Lung (tissue), 12 donors: Measurements from ENCODE around the gene CLCNKA. TPM values are rescaled to one million over a fixed set of nuclear protein-coding genes. Genes with fewer than 3 reads are reported as not detected.
"Not testable (repeated sequence)": the region's sequence is repeated elsewhere in the genome, so short reads cannot be mapped to it uniquely, and the experiment has no call there.

Experiments
- ATAC-seq: fragments of 200-7000 bp; cut with Tn5 transposase; one replicate; pipeline ENCODE4 v1.9.1; 2020; ENCODE audit warnings: moderate number of reproducible peaks; ENCODE audit not compliant: insufficient read depth, low FRiP score
- DNase-seq, 3 donors: peaks; one replicate each; pipeline ENCODE4 v3.0.0-alpha.2; 2013 to 2017
- H3K27ac ChIP-seq, 2 donors: one replicate each; pipeline ENCODE4 v1.5.1; 2013; ENCODE audit warnings: mild to moderate bottlenecking in 2 of 2, moderate library complexity in 2 of 2, control low read depth in 1 of 2, inconsistent platforms in 1 of 2, low read depth in 1 of 2, low read length in 1 of 2
- H3K27me3 ChIP-seq, 3 donors: one replicate each; pipeline ENCODE4 v1.5.1; 2013; ENCODE audit warnings: low read length in 2 of 3; ENCODE audit not compliant: control insufficient read depth in 3 of 3, insufficient read depth in 3 of 3
- H3K36me3 ChIP-seq, 4 donors: one replicate each; pipeline ENCODE4 v1.5.1; 2013; ENCODE audit warnings: low read length in 4 of 4, mild to moderate bottlenecking in 1 of 4, moderate library complexity in 1 of 4; ENCODE audit not compliant: control insufficient read depth in 4 of 4, insufficient read depth in 4 of 4
- H3K4me1 ChIP-seq, 5 donors: one replicate each; pipeline ENCODE4 v1.5.1; 2013; ENCODE audit warnings: low read length in 5 of 5, mild to moderate bottlenecking in 2 of 5, moderate library complexity in 1 of 5; ENCODE audit not compliant: control insufficient read depth in 5 of 5, insufficient read depth in 5 of 5
- H3K4me3 ChIP-seq: one replicate; pipeline ENCODE4 v1.5.1; 2013; ENCODE audit warnings: mild to moderate bottlenecking, control low read depth, moderate library complexity
- H3K9ac ChIP-seq, 2 donors: one replicate each; pipeline ENCODE4 v1.5.1; 2013; ENCODE audit warnings: low read length in 2 of 2, control low read depth in 1 of 2; ENCODE audit not compliant: insufficient read depth in 1 of 2
- H3K9me3 ChIP-seq, 4 donors: one replicate each; pipeline ENCODE4 v1.5.1; 2013; ENCODE audit warnings: low read length in 3 of 4, mild to moderate bottlenecking in 1 of 4, moderate library complexity in 1 of 4; ENCODE audit not compliant: control insufficient read depth in 4 of 4, insufficient read depth in 3 of 4
- CTCF ChIP-seq: IDR thresholded peaks from 2 replicates; pipeline ENCODE4 v1.5.1; 2012; ENCODE audit warnings: mild to moderate bottlenecking; ENCODE audit errors: control extremely low read depth, extremely low read depth
- WGBS, 2 donors: extraction: QIAGEN DNeasy Blood & Tissue Kit; methylation state at CpG; one replicate each; pipeline ENCODE4 v1.1.7; 2013; 5-methylcytosine and 5-hydroxymethylcytosine counted together
- polyA plus RNA-seq, 2 donors: library from polyadenylated mRNA; stranded (reverse); fragments of 200-250 nt; gene quantifications; one replicate each; pipeline ENCODE4 v1.2.1, GENCODE V29; 2013
- total RNA-seq, 2 donors: library from RNA; depleted of rRNA in 1 of 2; stranded (reverse); fragments of >200 nt in 1 of 2; gene quantifications; one replicate each; pipeline ENCODE4 v1.2.1, GENCODE V29; 2014 to 2021
- donor health status: control.
- donor health status: control.
- donor health status: Bipolar disorder and iron deficiency.
- donor health status: healthy.
- donor health status: DM: yes; HTN: yes; CAD: no.

The CLCNKA gene
- total and polyA plus RNA-seq, 4 donors, result 0.10 to 1.3 (median 0.17) TPM; not detected in 1

GRCh38 chr1:16041200-16041599 lies 19.4 kb downstream of the CLCNKA start:
- 88% methylated on average over 8 of the region's 8 CpGs for WGBS, 2 donors
- Histone ChIP-seq H3K4me1 (peaks cover 0 to 3% (median 0%) of the 10 kb centered on the region in 5 donors), H3K27me3 (no peaks in the 10 kb centered on the region), H3K4me3 (no peak overlapping the region), H3K9ac (no peak overlapping the region), H3K9me3 (no peaks in the 10 kb centered on the region), H3K36me3 (no peaks in the 10 kb centered on the region), H3K27ac (no peak overlapping the region)
- DNase-seq (no peak), ATAC-seq (no peak)
- TF ChIP-seq CTCF, result no peak

GRCh38 chr1:16042096-16042495 lies 20.3 kb downstream of the CLCNKA start:
- H3K27ac ChIP-seq, result no peak overlapping the region
- H3K9me3 ChIP-seq, result no peaks in the 10 kb centered on the region
- ATAC-seq, result no peak
- no peak overlapping the region for H3K4me3 ChIP-seq
- WGBS, 2 donors, result 82 to 84% methylated on average over 9 of the region's 9 CpGs
- no peak for DNase-seq
- TF ChIP-seq CTCF, result no peak
- H3K4me1 ChIP-seq, result peaks cover 0 to 3% (median 0%) of the 10 kb centered on the region in 5 donors
- H3K36me3 ChIP-seq, result no peaks in the 10 kb centered on the region
- no peaks in the 10 kb centered on the region for H3K27me3 ChIP-seq
- H3K9ac ChIP-seq, result no peak overlapping the region

GRCh38 chr1:16042654-16043053 lies 20.8 kb downstream of the CLCNKA start:
- not testable (repeated sequence) for H3K27ac ChIP-seq, DNase-seq, H3K9me3 ChIP-seq, H3K4me3 ChIP-seq, H3K36me3 ChIP-seq, ATAC-seq, H3K4me1 ChIP-seq, H3K27me3 ChIP-seq, H3K9ac ChIP-seq
- WGBS, 2 donors, result 84 to 85% methylated on average over 9 of the region's 9 CpGs

- Histone ChIP-seq H3K27me3 (no peaks in the 10 kb centered on the region), H3K27ac (no peak within 1 kb of the TSS), H3K4me3 (no peak within 1 kb of the TSS), H3K9ac (no peak within 1 kb of the TSS), H3K9me3 (no peaks in the 10 kb centered on the region), H3K4me1 (peaks cover 0 to 5% (median 0%) of the 10 kb centered on the region in 5 donors), H3K36me3 (no peaks in the 10 kb centered on the region)
- TF ChIP-seq CTCF, result no peak
- DNase-seq (peak in 1 of 3 donors; percentile 44), ATAC-seq (no peak)
- 76 to 81% methylated on average over 7 of the region's 7 CpGs for WGBS, 2 donors
Observed at GRCh38 chr1:16043521-16043920, 21.7 kb downstream of the CLCNKA start, which contains the start of gene CLCNKB. Gene CLCNKB (plus strand): TSS chr1:16043782. CDS start chr1:16044493, 711 bp downstream.
